HepG2 (cell line): Measurements from ENCODE around the gene KIF19. TPM values are rescaled to one million over a fixed set of nuclear protein-coding genes. Genes with fewer than 3 reads are reported as not detected.

Source experiments
- ATAC-seq: fragments of 200-7000 bp; cut with Tn5 transposase; 3 replicates; pipeline ENCODE4 v1.9.1; 2020; ENCODE audit warnings: mild to moderate bottlenecking, moderate library complexity
- BruUV-seq: library from RNA; stranded (reverse); fragments of 400-500 nt; replicated peaks from 2 replicates; lab custom pipeline; 2021; lab: Mats Ljungman, UMichigan
- CTCF ChIA-PET: fragments of 300-600 bp; formaldehyde crosslinking; extraction: SDS; loops from one replicate; lab custom pipeline; 2021; ENCODE audit warnings: low total read pairs, inconsistent platforms, low intra/inter-chr PET ratio; lab: Yijun Ruan, JAX
- POLR2A ChIA-PET: fragments of 350-600 bp; sonication (Branson Sonifier 250); formaldehyde crosslinking; loops from one replicate; lab custom pipeline; 2020; ENCODE audit warnings: antibody characterized with exemption, inconsistent platforms; lab: Yijun Ruan, JAX
- DNase-seq: peaks from one replicate; pipeline ENCODE4 v3.0.0-alpha.2; 2015; ENCODE audit warnings: low spot score
- FAIRE-seq: peaks from 3 replicates; lab custom pipeline; 2011; peaks lifted over from hg19 to GRCh38; lab: Jason Lieb, UNC
- H2AFZ ChIP-seq: one replicate; pipeline ENCODE4 v1.6.1; 2011; ENCODE audit warnings: low read length, inconsistent platforms
- H3K27ac ChIP-seq: fragments of 300-600 bp; 3 replicates; pipeline ENCODE4 v1.8.0; 2011; ENCODE audit warnings: mixed run types, mild to moderate bottlenecking, mixed read lengths, low read length, inconsistent platforms; ENCODE audit not compliant: insufficient read depth; ENCODE audit errors: extremely low read length
- H3K27me3 ChIP-seq, 2 experiments: fragments of 200-600 bp in 1 of 2; 2 replicates in 1 of 2; 3 replicates in 1 of 2; pipeline versions ENCODE4 v1.6.0 to v1.8.0; 2011; ENCODE audit warnings: low read length in 2 of 2, mild to moderate bottlenecking in 2 of 2, moderate library complexity in 2 of 2, inconsistent platforms in 1 of 2; ENCODE audit not compliant: insufficient read depth in 2 of 2, control insufficient read depth in 1 of 2
- H3K36me3 ChIP-seq, 2 experiments: fragments of 200-600 bp in 1 of 2; replicated peaks in 1 of 2; 2 replicates in 1 of 2; 3 replicates in 1 of 2; pipeline versions ENCODE4 v1.5.1 to v1.8.0; 2011; ENCODE audit warnings: low read length in 2 of 2, inconsistent platforms in 1 of 2; ENCODE audit not compliant: insufficient read depth in 2 of 2, control insufficient read depth in 1 of 2
- H3K4me1 ChIP-seq: 2 replicates; pipeline ENCODE4 v1.5.1; 2012; ENCODE audit warnings: low read length, inconsistent platforms; ENCODE audit not compliant: insufficient read depth
- H3K4me2 ChIP-seq: 2 replicates; pipeline ENCODE4 v1.6.0; 2011; ENCODE audit warnings: low read depth, low read length, inconsistent platforms
- H3K4me3 ChIP-seq, 3 experiments: fragments of 200-600 bp in 1 of 3; sonication (generic), shearing (Covaris generic) in 1 of 3; replicated peaks in 1 of 3; 2 replicates each; pipeline ENCODE4 v1.5.1; 2011 to 2016; ENCODE audit warnings: low read length in 3 of 3, inconsistent platforms in 2 of 3, low read depth in 2 of 3, mild to moderate bottlenecking in 2 of 3, control low read depth in 1 of 3, mixed read lengths in 1 of 3; ENCODE audit not compliant: insufficient read depth in 1 of 3
- H3K79me2 ChIP-seq: one replicate; pipeline ENCODE4 v1.6.1; 2011; ENCODE audit warnings: low read length, inconsistent platforms; ENCODE audit not compliant: insufficient read depth
- H3K9ac ChIP-seq: 2 replicates; pipeline ENCODE4 v1.6.0; 2011; ENCODE audit warnings: mild to moderate bottlenecking, low read depth, low read length, inconsistent platforms; ENCODE audit not compliant: insufficient read depth
- H3K9me3 ChIP-seq: 2 replicates; pipeline ENCODE4 v1.5.1; 2012; ENCODE audit warnings: mild to moderate bottlenecking, low read length
- H4K20me1 ChIP-seq: 2 replicates; pipeline ENCODE4 v1.6.0; 2011; ENCODE audit warnings: inconsistent platforms, mild to moderate bottlenecking, low read length, moderate library complexity; ENCODE audit not compliant: insufficient read depth
- HBP1 ChIP-seq: IDR thresholded peaks from 2 replicates; pipeline ENCODE4 v1.6.1; 2016; ENCODE audit warnings: low read depth, control low read depth
- MAFF ChIP-seq: IDR thresholded peaks from 2 replicates; pipeline ENCODE4 v1.6.1; 2011; ENCODE audit warnings: low read depth, low read length, improper control_type of control experiment
- MAFK ChIP-seq, 2 experiments: IDR thresholded peaks in 1 of 2; conservative IDR thresholded peaks in 1 of 2; 2 replicates each; pipeline ENCODE4 v1.6.1; 2011; ENCODE audit warnings: improper control_type of control experiment in 2 of 2, low read length in 2 of 2
- ZNF776 ChIP-seq: sonication (generic); formaldehyde crosslinking; IDR thresholded peaks from 2 replicates; pipeline ENCODE4 v1.4.0; 2020; ENCODE audit warnings: mild to moderate bottlenecking, missing genetic modification reagents
- WGBS: methylation state at CpG from one replicate; pipeline ENCODE4 v1.1.6; 2017; ENCODE audit warnings: low lambda C conversion rate; 5-methylcytosine and 5-hydroxymethylcytosine counted together
- in situ Hi-C: cut with HindIII; loops from 2 replicates; pipeline ENCODE4 v1.10.0; 2017; ENCODE audit warnings: low pct_unique_long_range_greater_than_20kb; ENCODE audit not compliant: extremely low pct_ligation_motif_present
- intact Hi-C: fragments of 100-400 bp; cut with micrococcal nuclease; formaldehyde crosslinking; loops from one replicate; pipeline ENCODE4 v1.10.0; 2022; ENCODE audit not compliant: unreplicated experiment
- polyA plus RNA-seq, 8 experiments: library from polyadenylated mRNA; depleted of rRNA in 3 of 8; stranded (reverse) in 7 of 8; unstranded in 1 of 8; fragments of >200 nt; fragmentation: Illumina TruSeq in 4 of 8; extraction: Trizol in 4 of 8; gene quantifications; 2 replicates each; pipeline versions ENCODE4 v1.2.1 to v1.2.3, GENCODE V29; 2011 to 2016; ENCODE audit warnings: low read depth in 4 of 8, missing spikeins in 1 of 8, mixed read lengths in 1 of 8; ENCODE audit not compliant: insufficient read depth in 1 of 8
- total RNA-seq, 5 experiments: library from RNA; depleted of rRNA; stranded (reverse); fragments of >200 nt; fragmentation: Illumina TruSeq; extraction: Trizol; gene quantifications; 2 replicates each; pipeline ENCODE4 v1.2.3, GENCODE V29; 2016; ENCODE audit warnings: low read depth in 1 of 5
- TF ChIP-seq, protein P1 (sequence below), 2 experiments: fragments of 450-650 bp in 1 of 2; sonication (generic) in 1 of 2; formaldehyde crosslinking in 1 of 2; IDR thresholded peaks; 2 replicates each; pipeline versions ENCODE4 v1.6.1 to v1.8.0; 2016 to 2022; ENCODE audit warnings: antibody characterized with exemption in 1 of 2, mild to moderate bottlenecking in 1 of 2, missing genetic modification reagents in 1 of 2

Gene KIF19
- total and polyA plus RNA-seq, 2 of the 13 experiments (the other 11 are each of a cell fraction or from before 2014, with no cell fraction given), result not detected

DNA sequence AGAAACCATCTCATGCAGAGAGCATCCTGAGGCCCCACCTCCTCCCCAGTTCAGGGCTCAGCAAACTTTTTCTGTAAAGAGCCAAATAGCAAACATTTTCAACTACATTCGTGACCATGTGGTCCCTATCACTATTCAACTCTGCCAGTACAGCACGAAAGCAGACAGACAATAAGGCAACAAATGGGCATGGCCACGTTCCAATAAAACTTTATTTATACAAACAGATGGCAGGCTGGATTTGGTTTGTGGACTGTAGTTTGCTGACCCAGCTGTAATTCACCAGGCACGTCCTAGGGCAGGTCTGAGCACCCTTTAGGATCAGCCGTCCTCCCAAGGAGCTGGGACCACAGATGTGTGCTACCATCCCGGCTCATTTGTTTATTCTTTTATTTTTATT is 78.8 kb downstream of the KIF19 start:
- no peak for TF ChIP-seq HBP1 (CRISPR knock-in tag)
- 0 out of 2 replicates have a peak, but pooled peaks have one; percentile 21 for TF ChIP-seq MAFF
- peak; percentile 39 to 49; a peak in 2 of 4 replicates for TF ChIP-seq MAFK (conservative IDR thresholded peaks at IDR 0.05 in 1 of 2, IDR thresholded peaks at IDR 0.05 in 1 of 2; ENCODE audit: low read length in 2 of 2)
- TF ChIP-seq, protein P1, sequence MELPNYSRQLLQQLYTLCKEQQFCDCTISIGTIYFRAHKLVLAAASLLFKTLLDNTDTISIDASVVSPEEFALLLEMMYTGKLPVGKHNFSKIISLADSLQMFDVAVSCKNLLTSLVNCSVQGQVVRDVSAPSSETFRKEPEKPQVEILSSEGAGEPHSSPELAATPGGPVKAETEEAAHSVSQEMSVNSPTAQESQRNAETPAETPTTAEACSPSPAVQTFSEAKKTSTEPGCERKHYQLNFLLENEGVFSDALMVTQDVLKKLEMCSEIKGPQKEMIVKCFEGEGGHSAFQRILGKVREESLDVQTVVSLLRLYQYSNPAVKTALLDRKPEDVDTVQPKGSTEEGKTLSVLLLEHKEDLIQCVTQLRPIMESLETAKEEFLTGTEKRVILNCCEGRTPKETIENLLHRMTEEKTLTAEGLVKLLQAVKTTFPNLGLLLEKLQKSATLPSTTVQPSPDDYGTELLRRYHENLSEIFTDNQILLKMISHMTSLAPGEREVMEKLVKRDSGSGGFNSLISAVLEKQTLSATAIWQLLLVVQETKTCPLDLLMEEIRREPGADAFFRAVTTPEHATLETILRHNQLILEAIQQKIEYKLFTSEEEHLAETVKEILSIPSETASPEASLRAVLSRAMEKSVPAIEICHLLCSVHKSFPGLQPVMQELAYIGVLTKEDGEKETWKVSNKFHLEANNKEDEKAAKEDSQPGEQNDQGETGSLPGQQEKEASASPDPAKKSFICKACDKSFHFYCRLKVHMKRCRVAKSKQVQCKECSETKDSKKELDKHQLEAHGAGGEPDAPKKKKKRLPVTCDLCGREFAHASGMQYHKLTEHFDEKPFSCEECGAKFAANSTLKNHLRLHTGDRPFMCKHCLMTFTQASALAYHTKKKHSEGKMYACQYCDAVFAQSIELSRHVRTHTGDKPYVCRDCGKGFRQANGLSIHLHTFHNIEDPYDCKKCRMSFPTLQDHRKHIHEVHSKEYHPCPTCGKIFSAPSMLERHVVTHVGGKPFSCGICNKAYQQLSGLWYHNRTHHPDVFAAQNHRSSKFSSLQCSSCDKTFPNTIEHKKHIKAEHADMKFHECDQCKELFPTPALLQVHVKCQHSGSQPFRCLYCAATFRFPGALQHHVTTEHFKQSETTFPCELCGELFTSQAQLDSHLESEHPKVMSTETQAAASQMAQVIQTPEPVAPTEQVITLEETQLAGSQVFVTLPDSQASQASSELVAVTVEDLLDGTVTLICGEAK (IDR thresholded peaks at IDR 0.05), result peak; percentile 85
- TF ChIP-seq, protein P1 (CRISPR knock-in tag; IDR thresholded peaks at IDR 0.05), result peak; percentile 99
- TF ChIP-seq ZNF776, result no peak
- no peak for DNase-seq
- Histone ChIP-seq H3K36me3 (no peaks in the 10 kb centered on the region), H3K9ac (no peak overlapping the region), H4K20me1 (no peaks in the 10 kb centered on the region), H3K4me1 (peaks cover 13% of the 10 kb centered on the region), H3K4me3 (no peak overlapping the region), H3K79me2 (no peaks in the 10 kb centered on the region), H3K4me2 (no peak overlapping the region), H3K27me3 (peaks cover 7 to 41% of the 10 kb centered on the region in 2 experiments; a peak in 4 of 5 replicates), H3K27ac (no peak overlapping the region), H3K9me3 (no peaks in the 10 kb centered on the region), H2AFZ (no peak overlapping the region)
- ChIA-PET CTCF (no interaction called here), POLR2A (no interaction called here)
- in situ Hi-C loops, result no loop called here
- WGBS, result 23% methylated on average over 6 of the region's 6 CpGs
- intact Hi-C loops, result no loop called here
- no TSS peak for BruUV-seq
- ATAC-seq, result no peak
- FAIRE-seq, result no peak
